NCI-H1436 treated with DMSO at 0.1 percent for 48 hours (cell line): Measurements from ENCODE around the gene POP5.
A peak's percentile ranks its signal among the peaks of the same experiment; 100 is the strongest.
"Not testable (repeated sequence)": the region's sequence is repeated elsewhere in the genome, so short reads cannot be mapped to it uniquely, and the experiment has no call there.

ENCODE experiments used
- DNase-seq: peaks from one replicate; lab custom pipeline; 2025; lab: John Stamatoyannopoulos, UW

POP5 gene

GRCh38 chr12:120536064-120536791, 45.0 kb downstream of the POP5 start:
- DNase-seq, result no peak

GRCh38 chr12:120534703-120535655, 46.2 kb downstream of the POP5 start:
- no peak for DNase-seq

DNA sequence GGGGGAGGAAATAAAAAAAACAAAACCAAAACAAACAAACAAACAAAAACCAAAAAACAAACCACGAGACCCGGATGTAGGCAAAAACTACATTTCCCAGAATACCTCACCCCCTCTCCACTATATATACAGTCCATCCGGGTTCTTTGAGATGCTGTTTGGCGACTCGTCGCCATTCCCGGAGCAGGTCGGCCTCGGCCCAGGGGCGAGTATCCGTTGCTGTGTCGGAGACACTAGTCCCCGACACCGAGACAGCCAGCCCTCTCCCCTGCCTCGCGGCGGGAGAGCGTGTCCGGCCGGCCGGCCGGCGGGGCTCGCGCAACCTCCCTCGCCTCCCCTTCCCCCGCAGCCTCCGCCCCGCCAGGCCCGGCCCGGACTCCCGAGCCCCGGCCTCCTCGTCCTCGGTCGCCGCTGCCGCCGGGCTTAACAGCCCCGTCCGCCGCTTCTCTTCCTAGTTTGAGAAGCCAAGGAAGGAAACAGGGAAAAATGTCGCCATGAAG, 46.9 kb downstream of the POP5 start, which contains the start of gene RNF10:
TSS of gene RNF10 (plus strand) at position 154 of the 500 bp plus-strand sequence. CDS start 456 bp downstream, outside the sequence.
- DNase-seq, result peak; percentile 48

- no peak for DNase-seq
These were observed 48.4 kb downstream of the POP5 start for GRCh38 chr12:120532701-120533238.

GRCh38 chr12:120530418-120530761, 50.8 kb downstream of the POP5 start:
- not testable (repeated sequence) for DNase-seq

DNA sequence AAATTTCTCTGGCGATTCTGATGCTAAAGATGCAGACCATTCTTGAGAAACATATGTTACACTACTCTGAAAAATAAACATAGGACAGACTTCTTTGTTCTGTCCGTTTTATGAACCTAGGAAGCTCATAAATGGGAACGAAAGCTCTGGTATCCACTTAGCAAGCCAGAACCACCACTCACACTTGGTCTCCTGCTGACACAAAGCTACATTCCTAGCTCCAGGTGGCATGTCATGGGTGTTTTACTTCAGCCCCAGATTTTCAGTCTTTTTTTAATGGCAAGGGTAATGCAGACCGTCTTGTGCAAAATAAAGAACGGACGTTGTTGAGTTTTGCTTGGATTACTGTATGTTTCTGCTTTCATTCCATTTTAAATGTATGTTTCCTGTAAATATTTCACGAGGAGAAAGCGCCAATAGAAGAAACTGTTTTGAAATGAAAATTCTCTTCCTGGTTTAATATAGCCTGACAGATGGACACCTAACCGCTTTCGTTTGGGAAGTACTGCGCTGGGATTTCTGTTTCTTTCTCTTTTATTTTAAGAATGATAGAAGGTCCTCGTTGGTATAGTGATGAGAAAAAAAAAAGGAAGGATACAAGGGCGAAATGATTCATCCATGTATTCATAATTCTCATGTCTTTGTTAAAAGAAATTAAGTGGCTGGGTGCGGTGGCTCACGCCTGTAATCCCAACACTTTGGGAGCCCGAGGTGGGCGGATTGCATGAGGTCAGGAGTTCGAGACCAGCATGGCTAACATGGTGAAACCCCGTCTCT, 51.4 kb downstream of the POP5 start:
- DNase-seq, result no peak

DNA sequence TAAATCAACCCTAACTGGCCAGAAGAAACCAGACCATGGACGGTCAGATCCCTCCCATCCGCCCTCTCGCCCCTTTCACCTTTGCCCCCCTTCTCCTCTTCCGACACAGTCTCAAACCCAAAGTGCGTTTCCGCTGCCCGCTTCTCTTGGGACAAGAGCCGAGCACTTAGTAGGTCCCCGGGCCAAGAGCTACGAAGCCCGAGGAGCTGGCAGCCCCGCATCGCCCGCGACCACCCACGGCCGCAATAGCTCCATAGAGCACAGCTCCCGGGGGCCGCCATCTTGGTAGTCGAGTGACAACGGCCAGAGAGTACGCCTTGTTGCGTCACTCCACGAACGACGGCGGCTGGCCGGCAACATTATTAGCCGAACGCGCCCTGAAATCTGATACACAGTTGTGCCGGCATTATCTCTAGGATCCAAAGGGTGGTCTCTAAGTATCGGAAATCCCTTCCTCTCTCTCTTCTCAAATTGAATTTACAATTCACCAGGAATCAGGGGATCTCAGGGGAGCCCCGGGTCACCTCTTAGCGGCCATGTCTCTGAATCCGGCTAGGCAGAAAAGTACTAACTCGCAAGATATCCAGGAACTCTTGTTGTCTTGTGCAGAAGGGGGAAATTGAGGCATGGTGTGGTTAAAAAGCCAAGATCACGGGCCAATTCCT, 52.2 kb downstream of the POP5 start, which contains the start of gene COQ5:
TSS of gene COQ5 (minus strand) at position 298 of the 665 bp plus-strand sequence. CDS start at position 281, 17 bp downstream.
- DNase-seq, result no peak
